H1 (cell line): ENCODE results near the gene CDK10. TPM values are rescaled to one million over a fixed set of nuclear protein-coding genes. Genes with fewer than 3 reads are reported as not detected.
"Not testable (repeated sequence)": the region's sequence is repeated elsewhere in the genome, so short reads cannot be mapped to it uniquely, and the experiment has no call there.

ENCODE experiments used
- CTCF ChIA-PET: fragments of 300-600 bp; sonication (Branson Sonifier 250); formaldehyde crosslinking; loops from one replicate; lab custom pipeline; 2021; ENCODE audit not compliant: partially characterized antibody; lab: Charles Lee
- POLR2A ChIA-PET: fragments of 300-600 bp; sonication (Branson Sonifier 250); formaldehyde crosslinking; loops from one replicate; lab custom pipeline; 2021; ENCODE audit warnings: inconsistent platforms; ENCODE audit not compliant: partially characterized antibody; lab: Charles Lee
- DNase-seq, 2 experiments: peaks; one replicate each; pipeline versions ENCODE4 v3.0.0 to v3.0.0-alpha.2; 2010 to 2022; ENCODE audit warnings: low spot score in 2 of 2, low read depth in 1 of 2, mixed read lengths in 1 of 2
- FAIRE-seq: peaks from 2 replicates; lab custom pipeline; 2011; peaks lifted over from hg19 to GRCh38; lab: Jason Lieb, UNC
- H2AFZ ChIP-seq: 2 replicates; pipeline ENCODE4 v1.8.1; 2012; ENCODE audit warnings: low read length, inconsistent platforms
- H2AK5ac ChIP-seq: 2 replicates; pipeline ENCODE4 v1.6.1; 2013; ENCODE audit warnings: low read depth, low read length
- H2BK120ac ChIP-seq: replicated peaks from 2 replicates; pipeline ENCODE3; 2013; ENCODE audit warnings: low read depth, low read length, inconsistent platforms
- H2BK12ac ChIP-seq: 2 replicates; pipeline ENCODE4 v1.6.1; 2013; ENCODE audit warnings: low read depth, low read length
- H2BK15ac ChIP-seq: 2 replicates; pipeline ENCODE4 v1.6.1; 2013; ENCODE audit warnings: low read length
- H2BK20ac ChIP-seq: 2 replicates; pipeline ENCODE4 v1.6.1; 2013; ENCODE audit warnings: low read length
- H2BK5ac ChIP-seq: 2 replicates; pipeline ENCODE4 v1.6.1; 2013; ENCODE audit warnings: low read depth, low read length
- H3K14ac ChIP-seq: 2 replicates; pipeline ENCODE4 v1.6.1; 2013; ENCODE audit warnings: inconsistent platforms; ENCODE audit not compliant: insufficient read length
- H3K18ac ChIP-seq: 2 replicates; pipeline ENCODE4 v1.6.1; 2013; ENCODE audit warnings: low read length; ENCODE audit errors: extremely low read depth
- H3K23ac ChIP-seq: 2 replicates; pipeline ENCODE4 v1.6.1; 2013; ENCODE audit warnings: inconsistent platforms; ENCODE audit not compliant: insufficient read length
- H3K23me2 ChIP-seq: 2 replicates; pipeline ENCODE4 v1.6.1; 2013; ENCODE audit warnings: low read depth, low read length
- H3K27ac ChIP-seq: 2 replicates; pipeline ENCODE4 v1.6.1; 2011; ENCODE audit warnings: low read depth, low read length, inconsistent platforms
- H3K27me3 ChIP-seq, 4 experiments: replicated peaks in 1 of 4; 1 replicate in 1 of 4; 2 replicates in 3 of 4; pipeline versions ENCODE4 v1.6.1 to v1.8.1; 2011 to 2013; ENCODE audit warnings: low read length in 3 of 4, mild to moderate bottlenecking in 3 of 4, inconsistent platforms in 2 of 4, mixed read lengths in 2 of 4, moderate library complexity in 1 of 4; ENCODE audit not compliant: control insufficient read depth in 3 of 4, insufficient read depth in 3 of 4; ENCODE audit errors: extremely low read depth in 1 of 4
- H3K36me3 ChIP-seq, 4 experiments: 2 replicates each; pipeline versions ENCODE4 v1.6.1 to v1.8.1; 2011 to 2013; ENCODE audit warnings: mild to moderate bottlenecking in 4 of 4, low read length in 3 of 4, moderate library complexity in 2 of 4, control low read depth in 1 of 4, inconsistent platforms in 1 of 4; ENCODE audit not compliant: insufficient read depth in 4 of 4, control insufficient read depth in 2 of 4
- H3K4ac ChIP-seq: replicated peaks from 2 replicates; pipeline ENCODE3; 2013; ENCODE audit warnings: low read length, low read depth, mixed read lengths, inconsistent platforms; ENCODE audit not compliant: insufficient read length
- H3K4me1 ChIP-seq, 4 experiments: replicated peaks in 1 of 4; 1 replicate in 1 of 4; 2 replicates in 3 of 4; pipeline versions ENCODE4 v1.6.1 to v1.8.1; 2011 to 2013; ENCODE audit warnings: low read length in 3 of 4, inconsistent platforms in 2 of 4, mixed read lengths in 1 of 4; ENCODE audit not compliant: insufficient read depth in 4 of 4, control insufficient read depth in 3 of 4
- H3K4me2 ChIP-seq, 2 experiments: 2 replicates each; pipeline versions ENCODE4 v1.6.1 to v1.8.1; 2011 to 2013; ENCODE audit warnings: low read depth in 2 of 2, low read length in 2 of 2, control low read depth in 1 of 2, inconsistent platforms in 1 of 2, mild to moderate bottlenecking in 1 of 2; ENCODE audit not compliant: insufficient read depth in 1 of 2
- H3K4me3 ChIP-seq, 4 experiments: fragments of 200-600, 300-600 bp in 1 of 4; sonication (generic), shearing (Covaris generic), sonication (Bioruptor Twin) in 1 of 4; 2 replicates each; pipeline versions ENCODE4 v1.5.1 to v1.8.1; 2011 to 2016; ENCODE audit warnings: low read length in 4 of 4, low read depth in 3 of 4, control low read depth in 2 of 4, inconsistent platforms in 2 of 4, mild to moderate bottlenecking in 2 of 4, mixed read lengths in 1 of 4, moderate library complexity in 1 of 4; ENCODE audit not compliant: insufficient read depth in 2 of 4; ENCODE audit errors: extremely low read depth in 1 of 4
- H3K56ac ChIP-seq: replicated peaks from 2 replicates; pipeline ENCODE3; 2013; ENCODE audit warnings: low read depth, mild to moderate bottlenecking, mixed read lengths, low read length, inconsistent platforms; ENCODE audit not compliant: insufficient read length
- H3K79me1 ChIP-seq: 2 replicates; pipeline ENCODE4 v1.6.1; 2013; ENCODE audit warnings: low read depth, low read length, control low read depth
- H3K79me2 ChIP-seq, 2 experiments: 2 replicates each; pipeline versions ENCODE4 v1.6.1 to v1.8.1; 2012 to 2013; ENCODE audit warnings: low read length in 2 of 2, mild to moderate bottlenecking in 2 of 2, inconsistent platforms in 1 of 2; ENCODE audit not compliant: insufficient read depth in 2 of 2, control insufficient read depth in 1 of 2
- H3K9ac ChIP-seq, 4 experiments: replicated peaks in 1 of 4; 1 replicate in 1 of 4; 2 replicates in 3 of 4; pipeline versions ENCODE4 v1.6.1 to v1.8.1; 2011 to 2013; ENCODE audit warnings: low read depth in 3 of 4, low read length in 3 of 4, control low read depth in 2 of 4, mild to moderate bottlenecking in 2 of 4, moderate library complexity in 2 of 4, inconsistent platforms in 1 of 4; ENCODE audit errors: extremely low read depth in 1 of 4
- H3K9me3 ChIP-seq, 2 experiments: 2 replicates each; pipeline versions ENCODE4 v1.6.1 to v1.8.1; 2012 to 2013; ENCODE audit warnings: mild to moderate bottlenecking in 2 of 2, moderate library complexity in 2 of 2, control low read depth in 1 of 2, inconsistent platforms in 1 of 2, low read depth in 1 of 2, low read length in 1 of 2, mixed read lengths in 1 of 2; ENCODE audit not compliant: insufficient read depth in 2 of 2
- H4K20me1 ChIP-seq, 2 experiments: replicated peaks in 1 of 2; 2 replicates each; pipeline versions ENCODE3 to v1.8.1; 2011 to 2013; ENCODE audit warnings: inconsistent platforms in 2 of 2, low read length in 2 of 2, mild to moderate bottlenecking in 1 of 2; ENCODE audit not compliant: insufficient read depth in 2 of 2, control insufficient read depth in 1 of 2
- H4K5ac ChIP-seq: 2 replicates; pipeline ENCODE4 v1.6.1; 2013; ENCODE audit warnings: low read length, low read depth, mixed read lengths, inconsistent platforms; ENCODE audit not compliant: insufficient read length
- H4K8ac ChIP-seq: 2 replicates; pipeline ENCODE4 v1.8.0; 2013; ENCODE audit warnings: mild to moderate bottlenecking, moderate library complexity, low read length, inconsistent platforms; ENCODE audit not compliant: insufficient read depth; ENCODE audit errors: extremely low read depth
- H4K91ac ChIP-seq: replicated peaks from 2 replicates; pipeline ENCODE3; 2013; ENCODE audit warnings: low read length, mixed read lengths, inconsistent platforms; ENCODE audit not compliant: insufficient read length
- RAD21 ChIP-seq, 2 experiments: IDR thresholded peaks in 1 of 2; conservative IDR thresholded peaks in 1 of 2; 2 replicates each; pipeline ENCODE4 v1.6.1; 2011; ENCODE audit warnings: low read depth in 2 of 2, low read length in 2 of 2, improper control_type of control experiment in 1 of 2, inconsistent platforms in 1 of 2, mild to moderate bottlenecking in 1 of 2, moderate library complexity in 1 of 2
- WGBS, 2 experiments: shearing (Covaris generic) in 1 of 2; methylation state at CpG; one replicate each; pipeline versions ENCODE4 v1.1.6 to v1.1.7; 2013 to 2015; ENCODE audit warnings: low lambda C conversion rate in 2 of 2, mixed read lengths in 2 of 2, inconsistent platforms in 1 of 2, low coverage in 1 of 2, missing lambda C conversion rate in 1 of 2; ENCODE audit not compliant: insufficient replicate concordance in 2 of 2, insufficient coverage in 1 of 2, insufficient read length in 1 of 2; ENCODE audit errors: extremely low coverage in 1 of 2, missing lambda C conversion rate in 1 of 2; 5-methylcytosine and 5-hydroxymethylcytosine counted together
- polyA plus RNA-seq, 7 experiments: library from polyadenylated mRNA; depleted of rRNA in 3 of 7; stranded (reverse) in 5 of 7; unstranded in 2 of 7; fragments of >200 nt in 5 of 7; fragments of 200-250 nt in 2 of 7; gene quantifications; 1 replicate in 5 of 7; 2 replicates in 1 of 7; 4 replicates in 1 of 7; pipeline versions ENCODE4 v1.2.1 to v1.2.3, GENCODE V29; 2011 to 2013; ENCODE audit warnings: missing spikeins in 2 of 7, mixed read lengths in 2 of 7
- total RNA-seq: library from RNA; stranded (reverse); fragmentation: NEBNext Ultra II Directional; extraction: Animal tissue kit (Norgen Biotek cat#: 25700); gene quantifications from 2 replicates; pipeline ENCODE4 v1.2.1, GENCODE V29; 2021
- TF ChIP-seq, protein P1 (sequence below), 3 experiments: IDR thresholded peaks; 1 replicate in 2 of 3; 2 replicates in 1 of 3; pipeline versions ENCODE4 v1.5.1 to v1.6.1; 2011; ENCODE audit warnings: low read length in 3 of 3, mild to moderate bottlenecking in 3 of 3, inconsistent platforms in 2 of 3, low read depth in 1 of 3, moderate library complexity in 1 of 3; ENCODE audit not compliant: insufficient read depth in 1 of 3; ENCODE audit errors: control extremely low read depth in 1 of 3

The CDK10 gene
- total and polyA plus RNA-seq, 2 of the 8 experiments (the other 6 are each of a cell fraction or from before 2014, with no cell fraction given): 49.5 to 83.9 TPM

DNA sequence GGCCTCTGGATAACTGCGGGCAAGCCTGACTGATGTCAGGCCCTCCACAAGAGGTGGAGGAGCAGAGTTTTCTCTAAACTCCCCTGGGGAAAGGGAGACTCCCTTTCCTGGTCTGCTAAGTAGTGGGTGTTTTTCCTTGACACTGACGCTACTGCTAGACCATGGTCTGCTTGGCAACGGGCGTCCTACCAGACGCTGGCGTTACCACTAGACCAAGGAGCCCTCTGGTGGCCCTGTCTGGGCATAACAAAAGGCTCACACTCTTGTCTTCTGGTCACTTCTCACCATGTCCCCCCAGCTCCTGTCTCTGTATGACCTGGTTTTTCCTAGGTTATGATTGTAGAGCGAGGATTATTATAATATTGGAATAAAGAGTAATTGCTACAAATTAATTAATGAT, 19.5 kb upstream of the CDK10 start:
- not testable (repeated sequence) for H3K23ac ChIP-seq, H2AFZ ChIP-seq, H2BK12ac ChIP-seq, H3K4me1 ChIP-seq, H3K27ac ChIP-seq, H3K36me3 ChIP-seq, H3K4me3 ChIP-seq, H4K5ac ChIP-seq, H3K4ac ChIP-seq, H3K14ac ChIP-seq, H2BK15ac ChIP-seq, H3K4me2 ChIP-seq, H4K8ac ChIP-seq, H3K79me1 ChIP-seq, H2BK5ac ChIP-seq, H3K27me3 ChIP-seq, H3K56ac ChIP-seq, H3K18ac ChIP-seq, H3K23me2 ChIP-seq, FAIRE-seq, H2BK20ac ChIP-seq, H2AK5ac ChIP-seq, H4K91ac ChIP-seq, H2BK120ac ChIP-seq, H3K79me2 ChIP-seq, H3K9ac ChIP-seq, H4K20me1 ChIP-seq
- CTCF ChIA-PET: interaction anchor here (0.9 to 3.2 kb wide), 13 partner anchors 9 to 193 kb away, joined by 3 to 20 read pairs (median 4); partner anchors contain the start of gene DPEP1
- POLR2A ChIA-PET: interaction anchor here (1.2 kb wide), 1 partner anchor 9 kb away, joined by 5 read pairs; the partner anchor contains the start of genes CHMP1A and SPATA33
- TF ChIP-seq, protein P1, sequence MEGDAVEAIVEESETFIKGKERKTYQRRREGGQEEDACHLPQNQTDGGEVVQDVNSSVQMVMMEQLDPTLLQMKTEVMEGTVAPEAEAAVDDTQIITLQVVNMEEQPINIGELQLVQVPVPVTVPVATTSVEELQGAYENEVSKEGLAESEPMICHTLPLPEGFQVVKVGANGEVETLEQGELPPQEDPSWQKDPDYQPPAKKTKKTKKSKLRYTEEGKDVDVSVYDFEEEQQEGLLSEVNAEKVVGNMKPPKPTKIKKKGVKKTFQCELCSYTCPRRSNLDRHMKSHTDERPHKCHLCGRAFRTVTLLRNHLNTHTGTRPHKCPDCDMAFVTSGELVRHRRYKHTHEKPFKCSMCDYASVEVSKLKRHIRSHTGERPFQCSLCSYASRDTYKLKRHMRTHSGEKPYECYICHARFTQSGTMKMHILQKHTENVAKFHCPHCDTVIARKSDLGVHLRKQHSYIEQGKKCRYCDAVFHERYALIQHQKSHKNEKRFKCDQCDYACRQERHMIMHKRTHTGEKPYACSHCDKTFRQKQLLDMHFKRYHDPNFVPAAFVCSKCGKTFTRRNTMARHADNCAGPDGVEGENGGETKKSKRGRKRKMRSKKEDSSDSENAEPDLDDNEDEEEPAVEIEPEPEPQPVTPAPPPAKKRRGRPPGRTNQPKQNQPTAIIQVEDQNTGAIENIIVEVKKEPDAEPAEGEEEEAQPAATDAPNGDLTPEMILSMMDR (IDR thresholded peaks at IDR 0.05; ENCODE audit: control extremely low read depth in 1 of 3, insufficient read depth in 1 of 3, low read depth in 1 of 3, low read length in 3 of 3): peak; percentile 52 to 60 (median 55)
- TF ChIP-seq RAD21 (IDR thresholded peaks at IDR 0.05 in 1 of 2, conservative IDR thresholded peaks at IDR 0.05 in 1 of 2; ENCODE audit: low read depth in 2 of 2, low read length in 2 of 2): peak; percentile 61
- WGBS, 2 experiments: 55% methylated on average over 7 of the region's 7 CpGs; no CpG with 5 or more reads in 1 of the 2 experiments
- peak in 1 of 2 experiments; percentile 70 for DNase-seq
- peaks cover 5 to 10% of the 10 kb centered on the region in 2 experiments; a peak in 3 of 4 replicates for H3K9me3 ChIP-seq
